Fibroblast of peridontal ligament (primary cell): Measurements from ENCODE around the gene EIF1AD.

Experiments
- DNase-seq: peaks from one replicate; pipeline ENCODE4 v3.0.0-alpha.2; 2010; ENCODE audit errors: extremely low read depth

Gene EIF1AD

DNA sequence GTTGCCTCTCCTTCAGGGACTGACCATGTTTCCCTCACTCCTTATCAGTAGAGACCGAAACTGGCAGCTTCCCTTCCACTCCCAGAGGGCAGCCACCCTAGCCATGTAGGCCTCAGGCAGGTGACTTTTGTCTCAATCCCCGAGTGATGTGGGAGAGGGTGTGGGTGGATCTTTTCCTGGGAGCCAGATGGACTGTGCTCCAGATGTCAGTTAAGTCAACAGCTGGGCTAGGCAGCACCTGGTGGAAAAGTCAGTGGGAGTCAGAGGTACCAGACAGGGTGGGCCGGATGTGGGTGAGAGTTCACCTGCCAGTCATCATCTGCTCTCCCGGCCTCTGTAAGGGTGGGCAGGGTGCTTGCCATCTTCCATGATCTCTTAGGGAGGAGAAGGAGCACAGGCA, 2.2 kb upstream of the EIF1AD start:
- DNase-seq, result no peak

DNA sequence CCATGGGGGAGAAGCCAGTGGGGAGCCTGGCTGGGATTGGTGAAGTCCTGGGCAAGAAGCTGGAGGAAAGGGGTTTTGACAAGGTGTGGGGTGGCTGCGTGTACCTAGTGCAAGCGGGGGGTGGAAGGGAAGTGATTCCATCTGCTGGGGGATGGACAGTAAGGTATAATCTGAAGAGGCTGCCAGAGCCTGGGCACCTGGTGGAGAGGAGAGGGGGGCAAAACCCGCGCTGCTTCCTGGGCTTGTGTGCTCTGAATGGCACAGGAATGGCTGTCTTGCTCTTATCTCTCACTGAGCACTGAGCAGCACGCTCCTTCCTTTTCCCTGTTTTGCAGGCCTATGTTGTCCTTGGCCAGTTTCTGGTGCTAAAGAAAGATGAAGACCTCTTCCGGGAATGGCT, 1.3 kb upstream of the EIF1AD start:
- DNase-seq, result no peak

DNA sequence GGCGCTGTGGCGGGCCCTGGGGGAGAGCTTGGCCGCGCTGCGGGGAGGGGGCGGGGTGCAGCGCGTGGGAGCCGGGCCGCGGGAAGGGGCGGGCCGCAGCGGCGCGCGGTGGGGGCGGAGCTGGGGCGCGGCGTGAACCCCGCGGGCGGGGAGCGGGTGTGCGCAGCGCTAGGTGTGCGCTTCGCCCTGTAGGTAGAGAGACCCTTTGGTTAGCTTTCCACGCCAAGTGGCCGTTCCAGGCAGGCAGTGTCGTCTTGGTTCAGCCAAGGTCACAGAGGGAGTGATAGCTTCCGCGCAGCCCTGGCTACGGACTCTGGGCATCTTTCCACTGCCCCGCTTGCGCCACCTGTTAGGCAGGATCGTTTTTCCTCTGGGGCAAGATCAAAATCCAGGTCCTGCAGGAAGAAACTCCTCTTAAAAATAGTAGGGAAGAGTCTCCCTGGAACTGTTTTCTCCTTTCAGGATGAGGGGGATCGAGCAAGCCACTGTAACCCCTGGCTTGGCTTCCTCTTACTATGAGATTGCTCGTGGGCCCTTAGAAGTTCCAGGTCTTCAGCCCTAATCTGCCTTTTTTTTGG, 780 bp upstream of the EIF1AD start:
- peak; percentile 42 for DNase-seq

DNA sequence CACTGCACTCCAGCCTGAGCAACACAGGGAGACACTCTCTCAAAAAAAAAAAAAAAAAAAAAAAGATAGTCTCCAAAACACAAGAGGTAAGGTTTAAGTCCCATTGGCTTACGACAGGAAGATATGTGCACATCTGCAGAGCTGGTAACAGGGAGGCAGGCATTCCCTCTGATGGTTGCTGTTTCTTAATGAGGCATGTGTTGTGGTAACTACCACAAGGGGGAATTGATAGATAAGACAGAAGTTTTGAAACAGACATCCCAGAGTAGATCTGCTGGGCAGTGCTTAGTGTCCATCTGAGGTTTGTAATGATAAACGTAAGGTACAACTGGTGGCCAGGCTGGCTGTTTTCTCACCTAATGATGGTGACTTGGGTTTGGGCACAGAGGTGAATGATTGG, 4.7 kb downstream of the EIF1AD start:
- no peak for DNase-seq

DNA sequence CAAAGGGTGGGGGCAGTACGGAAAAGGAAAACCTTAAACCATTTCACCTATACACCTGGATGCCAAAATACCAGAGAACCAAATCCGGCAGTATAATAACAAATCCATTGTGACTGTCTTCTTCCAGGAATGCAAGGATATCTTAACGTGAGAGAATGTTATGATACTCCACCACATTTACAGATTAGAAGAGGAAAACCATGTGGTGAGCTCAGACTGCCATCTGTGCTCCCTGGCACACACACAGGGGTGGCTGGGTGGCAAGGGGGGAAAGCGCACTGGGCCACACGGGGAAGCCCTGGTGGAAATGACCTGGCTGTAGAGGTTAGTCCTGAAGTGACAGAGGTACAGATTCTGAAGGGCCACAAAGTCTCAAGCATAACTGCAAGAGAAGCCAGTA, 9.9 kb downstream of the EIF1AD start:
- DNase-seq, result no peak

DNA sequence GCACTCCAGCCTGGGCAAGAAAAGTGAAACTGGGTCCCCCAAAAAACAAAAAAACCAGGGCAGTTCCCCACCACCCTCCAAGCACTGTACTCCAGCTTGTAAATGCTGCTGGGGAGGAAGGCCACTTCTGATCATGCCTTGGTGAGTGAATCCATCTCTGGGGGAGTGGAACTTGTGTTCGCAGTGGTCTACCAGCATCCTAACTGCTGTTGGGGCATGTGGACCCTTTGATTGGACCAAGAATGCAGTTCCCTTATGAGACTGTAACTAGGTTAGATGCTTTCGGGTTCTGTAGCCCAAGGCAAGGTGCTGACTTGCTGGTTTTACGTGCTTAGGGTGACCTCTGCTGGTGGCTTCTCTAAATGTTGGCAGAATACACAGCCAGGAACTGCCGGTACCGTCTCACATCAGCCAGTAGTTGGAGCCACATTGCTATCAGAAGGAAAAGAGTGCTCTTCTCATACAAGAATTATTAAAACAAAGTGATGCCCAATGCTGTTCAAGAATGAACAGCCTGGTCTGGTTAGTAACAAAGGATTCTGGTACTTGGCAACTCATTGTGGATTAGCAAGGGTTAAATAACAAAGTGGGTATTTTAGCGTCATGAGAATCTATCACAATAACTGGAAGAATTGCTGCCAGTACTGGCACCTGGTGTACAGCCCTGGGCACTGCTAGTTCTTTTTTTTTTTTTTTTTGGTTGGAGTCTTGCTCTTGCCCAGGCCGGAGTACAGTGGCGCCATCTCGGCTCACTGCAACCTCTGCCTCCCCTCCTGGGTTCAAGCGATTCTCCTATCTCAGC, 13.0 kb downstream of the EIF1AD start:
- DNase-seq, result peak; percentile 98

DNA sequence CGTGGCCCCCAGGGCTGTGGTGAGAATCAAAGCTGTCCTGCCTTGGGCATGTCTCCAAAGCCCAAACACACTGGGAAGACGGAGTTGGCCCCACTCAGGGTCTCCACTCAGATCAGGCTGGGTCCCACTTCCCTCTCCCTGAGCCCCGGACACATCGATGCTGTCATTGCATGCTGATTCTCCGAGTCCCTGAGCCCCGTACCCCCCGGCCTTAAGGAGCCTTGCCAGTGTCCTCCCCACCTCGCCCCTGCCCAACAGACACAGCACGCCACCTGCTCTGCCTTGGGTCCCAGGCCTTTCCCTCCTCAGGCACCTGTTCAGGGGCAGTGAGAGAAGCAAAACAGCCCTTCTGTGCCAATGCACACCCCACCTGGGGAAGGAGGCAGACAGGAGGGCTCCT, 14.6 kb downstream of the EIF1AD start:
- DNase-seq, result no peak

DNA sequence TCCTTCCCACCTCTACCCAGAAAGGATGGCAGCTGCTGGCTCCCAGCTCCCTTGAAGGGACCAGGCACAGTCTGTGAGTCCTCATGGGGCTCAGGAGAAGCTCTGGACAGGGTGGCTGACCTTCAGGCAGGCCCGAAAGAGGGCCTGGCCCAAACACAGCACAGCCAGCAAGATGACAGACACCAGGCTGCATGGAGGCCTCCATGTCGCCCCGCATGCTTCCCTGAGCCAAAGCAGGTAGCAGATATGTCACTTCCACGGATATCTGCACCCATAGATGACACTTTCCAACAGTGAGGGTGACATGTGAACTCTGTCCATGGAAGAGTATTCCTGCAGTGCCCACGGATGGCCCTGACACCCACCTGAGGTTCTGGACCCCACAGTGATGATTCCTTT, 18.4 kb downstream of the EIF1AD start:
- no peak for DNase-seq

DNA sequence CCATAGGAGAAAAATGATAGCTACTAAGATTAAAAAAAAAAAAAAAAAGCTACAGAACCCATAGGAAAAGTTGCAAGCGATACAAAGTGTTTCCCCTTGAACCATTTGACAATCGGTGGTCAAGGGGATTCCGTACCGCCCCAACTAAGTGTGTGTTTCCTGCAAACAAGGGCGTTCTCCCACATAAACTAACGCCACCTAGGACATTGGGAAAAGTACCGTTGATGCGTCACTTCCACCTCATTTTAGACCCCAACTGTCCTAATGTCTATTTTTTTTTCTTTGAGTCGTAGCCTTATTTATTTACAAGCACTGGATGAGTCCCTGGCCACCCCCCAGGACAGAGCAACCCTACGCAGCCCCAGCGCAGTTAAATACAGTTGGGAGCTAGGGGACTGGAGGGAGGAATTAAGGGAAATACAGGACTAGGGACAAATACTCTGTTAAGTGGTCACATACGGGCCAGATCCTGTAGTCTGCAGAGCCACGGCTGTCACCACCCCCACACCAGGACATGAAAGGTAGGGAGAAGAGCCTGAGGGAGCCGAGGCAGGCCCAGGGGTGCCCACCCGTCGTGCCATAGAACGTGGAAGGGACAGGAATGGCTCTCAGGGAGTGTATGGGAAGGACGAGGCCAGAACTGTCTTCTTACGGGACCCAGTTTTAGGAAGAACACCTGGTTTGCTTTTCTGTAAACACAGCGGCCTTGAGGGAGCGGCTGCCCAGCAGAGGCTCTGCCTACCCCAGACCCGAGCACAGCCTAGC, 19.0 kb downstream of the EIF1AD start:
- DNase-seq, result no peak

DNA sequence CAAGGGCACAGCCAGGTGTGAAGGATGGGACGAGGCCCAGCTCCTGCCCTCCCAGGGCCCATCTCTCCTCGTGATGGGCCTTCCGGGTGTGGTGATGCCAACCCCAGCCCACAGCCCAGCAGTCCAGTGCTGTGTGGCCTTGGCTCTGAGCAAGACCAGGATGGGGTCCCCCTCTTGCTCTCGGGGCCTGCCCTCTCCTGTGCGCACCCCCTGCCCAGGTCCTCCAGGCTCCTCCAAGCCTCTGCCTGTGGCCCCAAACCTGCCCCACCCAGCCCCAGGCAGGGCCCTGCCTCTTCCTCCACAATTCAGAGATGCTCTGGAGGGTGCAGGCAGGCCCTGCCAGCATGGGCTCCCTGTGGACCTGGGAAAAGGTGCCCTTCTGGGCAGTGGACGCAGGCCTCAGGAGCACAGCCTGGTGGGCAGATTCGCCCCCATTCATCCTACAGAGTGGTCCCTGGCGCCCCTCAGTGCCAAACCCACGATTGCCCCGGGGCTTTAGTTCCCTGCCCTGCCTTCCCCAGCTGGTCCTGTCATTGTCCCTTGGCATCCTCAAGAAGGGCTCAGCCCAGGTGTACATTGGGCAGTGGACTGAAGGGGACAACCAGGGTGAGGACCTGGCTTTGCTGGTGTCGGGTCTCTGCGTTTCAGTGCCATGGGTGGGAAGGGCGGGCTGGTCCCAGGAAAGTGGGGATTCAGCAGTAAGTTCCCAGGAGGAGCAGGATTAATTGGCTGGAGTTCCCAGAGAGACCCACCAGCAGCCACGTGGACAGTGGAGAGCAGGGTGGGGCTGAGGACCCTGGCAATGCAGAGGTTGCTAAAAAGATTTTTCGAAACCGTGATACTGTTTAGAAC, 19.8 kb downstream of the EIF1AD start:
- DNase-seq, result no peak

DNA sequence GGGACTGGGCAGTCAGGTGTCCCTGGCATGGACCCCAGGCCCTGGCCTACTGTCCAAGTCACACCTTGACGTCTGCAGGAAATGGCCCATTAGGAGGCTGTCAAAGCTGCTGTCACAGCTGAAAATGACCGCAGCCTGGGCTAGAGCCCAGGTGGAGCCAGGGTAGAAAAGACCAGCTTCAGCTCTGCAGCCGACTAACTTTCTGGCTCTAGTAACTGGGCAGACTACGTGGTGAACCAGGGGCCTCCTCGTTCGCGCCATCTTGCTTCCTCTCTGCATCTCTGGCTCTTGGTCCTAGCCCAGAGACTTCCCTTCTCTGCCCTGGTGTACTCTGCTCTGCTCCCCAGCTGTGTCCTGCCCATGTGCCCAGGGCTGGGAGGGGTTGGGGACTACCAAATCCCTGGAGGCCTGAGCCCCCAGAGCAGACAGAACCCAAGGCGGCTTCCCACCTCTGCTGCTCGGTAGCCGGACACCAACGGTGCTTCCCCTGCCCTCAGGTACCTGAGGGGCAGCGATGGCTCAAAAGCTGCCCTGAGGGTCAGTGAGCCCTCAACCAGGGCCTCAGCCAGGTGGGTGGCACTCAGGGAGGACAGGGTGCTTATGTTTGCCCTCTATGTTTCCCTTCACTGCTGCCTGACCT, 20.7 kb downstream of the EIF1AD start:
- no peak for DNase-seq

DNA sequence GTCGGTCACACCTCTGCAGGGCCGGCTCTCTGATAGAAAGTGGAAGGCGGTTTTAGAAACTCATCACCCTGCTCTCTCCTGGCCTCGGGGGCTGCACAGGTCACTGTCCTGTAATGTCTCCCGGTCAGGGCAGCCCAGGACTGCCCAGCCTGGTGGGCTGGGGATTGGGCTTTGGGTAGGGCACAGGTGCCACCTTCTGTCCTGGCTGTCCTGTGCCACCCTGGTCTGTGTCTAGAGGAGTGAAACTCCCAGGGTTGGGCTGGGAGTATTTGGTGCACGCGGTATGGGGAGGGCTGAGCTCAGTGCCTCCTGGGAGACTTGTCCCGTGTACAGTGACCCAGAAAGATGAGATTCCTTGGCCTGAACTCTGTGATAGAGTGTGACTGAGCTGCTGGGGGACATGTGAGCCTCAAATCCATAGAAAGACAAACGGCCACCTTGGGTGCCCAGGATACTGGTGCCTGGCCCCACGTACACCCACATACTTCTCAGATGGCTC, 22.6 kb downstream of the EIF1AD start:
- DNase-seq, result no peak

DNA sequence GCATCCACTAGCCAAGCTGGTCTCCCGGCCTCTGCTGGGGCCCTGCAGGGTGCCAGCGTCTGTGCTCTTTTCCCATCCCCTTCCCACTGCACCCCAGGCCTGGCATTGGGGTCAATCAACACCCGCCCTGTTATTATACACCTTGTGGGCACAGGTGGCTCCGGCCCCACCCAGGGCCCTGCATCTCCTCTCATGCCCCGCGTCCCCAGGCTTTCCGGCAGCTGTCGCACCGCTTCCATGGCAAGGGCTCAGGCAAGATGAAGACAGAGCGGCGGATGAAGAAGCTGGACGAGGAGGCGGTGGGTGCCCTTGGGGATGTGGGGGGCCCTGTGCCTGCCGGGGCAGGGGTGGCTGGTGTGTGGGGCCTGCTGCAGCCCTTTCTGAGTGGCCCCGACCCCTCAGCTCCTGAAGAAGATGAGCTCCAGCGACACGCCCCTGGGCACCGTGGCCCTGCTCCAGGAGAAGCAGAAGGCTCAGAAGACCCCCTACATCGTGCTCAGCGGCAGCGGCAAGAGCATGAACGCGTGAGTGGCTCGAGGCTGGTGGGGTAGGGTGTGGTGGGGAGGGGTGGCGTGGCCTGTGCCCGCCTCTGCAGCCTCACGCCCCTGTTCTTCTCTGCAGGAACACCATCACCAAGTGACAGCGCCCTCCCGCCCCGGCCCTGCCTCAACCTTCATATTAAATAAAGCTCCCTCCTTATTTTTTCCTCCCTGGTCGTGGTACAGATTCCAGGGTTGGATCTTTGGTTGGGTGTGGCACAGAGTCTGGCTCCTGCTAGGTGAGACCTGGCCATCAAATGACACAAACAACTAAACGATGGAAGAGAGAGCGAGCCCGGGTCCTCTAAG, 23.3 kb downstream of the EIF1AD start:
- DNase-seq, result no peak

DNA sequence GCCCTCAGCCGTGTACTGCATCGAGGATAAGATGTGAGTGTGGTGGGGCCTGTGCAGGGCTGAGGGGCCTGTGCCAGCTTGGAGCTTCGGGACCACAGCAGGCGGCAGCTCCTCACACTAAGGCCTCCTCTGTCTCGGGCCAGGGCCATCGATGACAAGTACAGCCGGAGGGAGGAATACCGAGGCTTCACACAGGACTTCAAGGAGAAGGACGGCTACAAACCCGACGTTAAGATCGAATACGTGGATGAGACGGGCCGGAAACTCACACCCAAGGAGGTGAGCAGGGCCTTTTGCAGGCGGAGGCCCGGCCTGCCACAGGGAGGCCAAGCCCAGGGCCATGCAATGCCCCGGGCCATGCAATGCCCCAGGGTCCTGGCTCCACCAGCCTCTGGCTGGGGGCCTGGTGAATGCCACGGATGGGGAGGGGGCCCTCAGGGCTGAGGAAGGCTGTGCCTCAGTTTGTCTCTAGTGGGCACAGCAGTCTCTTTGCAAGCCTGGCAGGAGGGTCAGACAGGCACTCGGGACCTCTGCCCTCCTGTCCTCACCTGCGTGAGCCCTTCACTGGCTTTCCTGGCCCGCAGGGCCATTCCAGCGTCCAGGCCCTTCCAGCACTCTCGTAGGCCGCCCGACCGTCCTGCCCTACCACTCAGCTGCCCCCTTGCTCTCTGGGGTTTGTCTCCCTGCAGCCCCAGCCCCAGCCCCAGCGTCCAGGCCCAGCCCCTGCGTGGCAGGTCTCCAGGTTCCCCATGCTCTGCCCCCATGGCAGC, 24.2 kb downstream of the EIF1AD start:
- DNase-seq, result no peak

DNA sequence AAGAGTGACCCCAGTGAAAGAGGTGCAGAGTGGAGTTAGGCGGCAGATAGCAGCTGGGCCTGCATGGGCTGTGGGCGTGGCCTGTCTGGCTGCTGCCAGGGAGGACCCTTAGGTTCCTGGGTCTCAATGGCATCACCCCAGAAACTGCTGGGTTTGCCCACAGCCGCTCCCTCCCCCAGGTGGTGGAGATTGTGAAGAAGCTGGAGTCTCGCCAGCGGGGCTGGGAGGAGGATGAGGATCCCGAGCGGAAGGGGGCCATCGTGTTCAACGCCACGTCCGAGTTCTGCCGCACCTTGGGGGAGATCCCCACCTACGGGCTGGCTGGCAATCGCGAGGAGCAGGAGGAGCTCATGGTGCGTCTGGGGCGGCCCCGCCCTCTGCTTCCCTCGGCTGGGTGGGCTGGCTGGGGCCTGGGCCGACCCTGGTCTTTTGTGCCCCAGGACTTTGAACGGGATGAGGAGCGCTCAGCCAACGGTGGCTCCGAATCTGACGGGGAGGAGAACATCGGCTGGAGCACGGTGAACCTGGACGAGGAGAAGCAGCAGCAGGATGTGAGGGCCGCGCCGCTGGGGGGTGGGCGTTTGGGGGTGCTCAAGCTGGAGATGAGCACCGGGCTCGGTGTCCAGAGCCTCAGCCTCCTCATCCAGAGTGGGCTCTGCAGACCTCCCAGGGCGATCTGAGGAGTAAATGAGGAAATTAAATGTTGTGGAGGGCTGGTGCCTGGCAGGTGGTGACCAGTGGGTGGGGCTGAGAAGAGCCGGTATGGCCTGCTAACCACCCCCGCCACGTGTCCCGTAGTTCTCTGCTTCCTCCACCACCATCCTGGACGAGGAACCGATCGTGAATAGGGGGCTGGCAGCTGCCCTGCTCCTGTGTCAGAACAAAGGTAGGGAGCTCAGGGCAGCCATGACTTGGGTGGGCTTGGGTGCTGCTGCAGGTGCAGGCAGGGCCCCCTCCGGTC, 25.5 kb downstream of the EIF1AD start:
- no peak for DNase-seq

DNA sequence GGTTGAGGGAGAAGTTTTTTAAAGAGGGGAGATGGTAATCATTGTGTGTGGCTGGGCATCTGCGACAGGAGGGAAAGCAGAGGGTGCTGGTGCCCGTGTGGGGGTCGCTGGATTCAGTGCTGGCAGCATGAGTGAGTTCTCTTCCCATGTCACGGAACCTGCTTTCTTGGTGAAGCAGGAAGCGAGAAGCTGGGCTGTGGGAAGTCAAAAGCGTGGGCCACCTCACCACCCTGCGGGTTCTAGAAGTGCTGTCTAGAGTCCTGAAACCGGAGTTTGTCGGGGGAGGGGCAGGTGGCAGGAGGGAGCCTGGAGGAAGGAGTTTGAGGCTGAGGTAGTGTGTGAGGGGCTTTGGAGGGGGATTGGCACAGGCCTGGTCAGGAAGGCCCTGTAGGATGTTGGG, 26.2 kb downstream of the EIF1AD start:
- DNase-seq, result no peak

DNA sequence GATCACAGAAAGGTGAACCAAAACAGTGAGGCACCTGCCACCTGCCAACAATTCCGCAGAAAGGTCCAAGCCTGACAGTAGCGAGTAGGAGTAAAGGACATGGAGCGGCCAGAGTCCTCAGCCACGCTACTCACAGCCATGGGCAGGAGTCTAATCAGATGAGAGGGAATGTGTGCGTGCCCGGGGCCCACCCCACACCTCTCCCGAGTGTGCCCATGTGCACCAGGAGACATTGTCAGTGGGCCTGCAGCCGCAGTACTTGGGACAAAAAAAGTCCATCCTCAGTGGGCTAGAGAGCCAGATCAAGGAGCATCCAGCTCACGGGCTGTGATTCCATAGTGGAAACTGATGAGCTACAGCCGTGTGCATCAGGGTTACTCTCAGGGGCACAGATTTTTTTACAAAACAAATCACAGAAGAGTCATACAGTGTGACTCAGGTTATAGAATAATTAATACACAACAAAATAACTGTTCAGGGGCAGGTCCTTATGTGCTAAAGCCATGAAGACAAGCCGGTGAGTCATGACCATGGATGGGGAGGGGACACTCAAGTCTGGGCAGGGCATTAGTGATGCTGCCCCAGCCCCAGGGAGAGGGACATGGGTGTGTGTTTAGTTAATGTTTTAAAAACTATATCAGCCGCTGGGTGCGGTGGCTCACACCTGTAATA, 28.4 kb downstream of the EIF1AD start:
- no peak for DNase-seq

DNA sequence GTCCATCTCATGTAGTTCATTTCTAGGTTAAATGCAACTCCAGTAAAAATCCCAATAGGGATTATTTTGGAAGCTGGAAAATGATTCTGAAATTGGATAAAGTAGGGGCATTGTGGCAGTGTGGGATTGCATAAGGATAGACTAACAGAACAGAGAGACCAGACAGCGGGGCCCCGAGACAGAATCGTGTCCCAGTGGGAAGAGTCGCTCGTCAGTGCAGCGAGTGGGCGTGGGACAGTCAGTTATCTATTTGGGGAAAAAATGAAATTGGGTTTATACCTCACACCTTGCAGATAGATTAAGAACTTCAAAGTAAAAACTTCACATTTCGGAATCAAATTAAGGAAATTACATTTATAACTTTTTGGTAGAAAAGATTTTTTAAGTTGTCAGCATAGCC, 29.8 kb downstream of the EIF1AD start:
- DNase-seq, result no peak
